Measurements from ENCODE around the gene CST7.
"Not testable (repeated sequence)": the region's sequence is repeated elsewhere in the genome, so short reads cannot be mapped to it uniquely, and the experiment has no call there.

Gene CST7

DNA sequence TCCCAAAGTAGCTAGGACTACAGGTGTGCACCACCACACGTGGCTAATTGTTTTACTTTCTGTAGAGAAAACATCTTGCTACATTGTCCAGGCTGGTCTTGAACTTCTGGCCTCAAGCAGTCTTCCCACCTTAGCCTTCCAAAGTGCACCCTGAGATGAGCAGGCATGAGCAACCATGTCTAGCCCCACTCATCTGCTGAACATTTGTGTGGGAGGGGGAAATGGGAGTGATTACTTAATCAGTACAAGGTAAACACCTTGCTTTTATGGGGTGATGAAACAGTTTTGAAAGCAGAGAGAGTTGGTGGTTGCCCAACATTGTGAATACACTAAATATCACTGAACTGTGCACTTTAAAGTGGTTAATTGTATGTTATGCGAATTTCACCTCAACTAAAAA lies 38.2 kb downstream of the CST7 start:
- DNase-seq, result no peak

DNA sequence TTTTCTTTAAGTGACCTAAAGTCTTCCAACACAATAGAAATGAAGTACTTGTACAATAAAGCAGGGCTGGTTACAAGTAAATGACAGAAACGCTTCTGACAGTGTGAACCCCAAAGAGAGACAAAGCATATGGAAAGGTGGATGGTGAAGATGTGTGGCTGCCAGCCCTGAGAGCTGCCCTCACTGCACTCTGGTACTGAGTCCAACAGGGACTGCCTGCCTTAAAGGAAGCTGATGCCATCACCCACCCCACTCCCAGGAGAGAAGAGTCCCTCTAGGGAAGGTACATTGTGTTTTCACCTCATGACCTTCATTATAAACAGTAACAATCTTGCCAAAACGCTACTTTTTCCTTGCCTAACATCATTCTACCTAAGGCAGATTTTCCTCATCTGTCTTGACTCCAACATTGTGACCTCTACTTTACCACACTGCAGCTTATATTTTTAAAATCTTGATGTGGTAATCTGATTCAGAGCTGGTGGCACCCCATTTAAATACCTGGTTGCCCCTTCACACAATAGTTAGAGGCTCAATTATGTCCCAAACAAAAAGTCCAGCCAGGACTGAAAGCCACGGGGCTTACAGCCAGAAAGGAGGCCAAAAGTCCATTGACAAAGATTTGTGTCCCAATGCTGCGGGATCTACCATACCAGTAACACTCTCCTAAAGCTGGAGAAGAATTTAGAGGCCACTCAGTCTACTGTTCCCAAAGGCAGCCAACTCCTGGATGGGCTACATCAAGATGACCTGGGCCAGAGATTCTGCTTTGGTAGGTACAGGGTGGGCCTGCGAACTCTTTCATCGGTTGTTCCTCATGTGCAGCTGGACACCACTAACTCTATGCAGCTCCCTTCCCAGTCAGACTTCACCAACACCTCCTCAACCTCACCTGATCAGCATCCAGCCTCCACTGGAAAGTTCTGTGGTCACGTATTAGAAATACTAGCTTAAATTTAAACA lies 39.1 kb downstream of the CST7 start:
- DNase-seq, result no peak

- DNase-seq, result no peak
Observed at GRCh38 chr20:24989162-24989561, 40.1 kb downstream of the CST7 start.

DNA sequence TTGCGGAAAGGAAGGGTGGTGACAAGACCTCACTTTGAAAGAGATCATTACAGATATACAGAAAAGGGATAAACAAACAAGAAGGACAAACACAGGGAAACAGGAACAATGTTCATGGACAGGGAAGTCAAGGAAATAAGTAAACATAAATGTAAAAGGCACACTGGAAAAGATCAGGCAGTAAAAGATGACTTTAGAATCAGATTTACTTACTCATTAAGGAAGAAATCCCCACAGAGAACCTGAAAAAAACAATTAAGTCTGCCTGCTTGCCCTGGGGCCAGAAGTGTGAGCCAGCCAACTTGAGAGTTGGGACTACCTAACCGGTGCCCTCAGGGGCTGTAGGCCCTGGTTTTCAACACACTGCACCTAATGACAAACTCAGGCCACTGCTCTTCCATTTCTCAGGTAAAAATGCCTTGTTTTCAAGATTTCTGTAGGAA lies 41.8 kb downstream of the CST7 start:
- no peak for DNase-seq

- peak in 1 of 2 experiments; percentile 22 for DNase-seq
Observed at GRCh38 chr20:24991897-24992486, 42.9 kb downstream of the CST7 start.

DNA sequence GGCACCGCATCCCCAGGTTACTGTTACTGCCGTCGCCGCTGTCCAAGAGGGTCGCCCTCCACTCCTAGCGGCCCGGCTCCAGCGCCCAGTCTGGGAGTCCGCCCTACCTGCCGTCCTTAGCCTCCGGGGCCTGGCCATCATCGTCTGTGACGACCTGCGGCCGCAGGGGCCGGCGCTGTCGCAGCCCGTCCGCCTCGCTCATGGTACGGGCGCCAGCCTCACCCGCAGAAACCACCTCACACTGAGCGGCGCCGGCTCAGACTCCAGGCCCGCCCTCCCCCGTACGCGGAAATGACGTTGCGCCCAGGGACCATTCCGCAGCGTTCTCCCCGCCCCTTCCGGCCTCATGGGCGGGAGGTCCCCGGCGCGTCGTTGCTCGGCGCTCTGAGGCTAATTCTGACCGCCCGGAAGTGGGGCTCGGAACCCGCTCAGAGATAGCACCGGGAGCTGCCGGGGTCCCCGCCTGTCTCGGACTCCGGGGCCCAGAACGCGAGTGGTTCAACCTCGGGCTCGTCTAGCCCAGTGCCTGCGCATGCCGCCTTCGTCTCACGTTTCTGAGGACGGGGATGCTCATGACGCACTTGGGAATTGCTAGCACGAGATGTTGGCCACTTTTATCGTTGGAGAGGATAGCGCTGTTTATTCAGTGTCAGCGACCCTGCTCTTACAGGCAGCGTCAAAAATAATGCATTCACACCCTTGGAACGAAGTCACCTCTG lies 43.6 kb downstream of the CST7 start, which contains the start of gene APMAP:
TSS of gene APMAP (minus strand) at position 265 of the 719 bp plus-strand sequence. CDS start at position 202, 63 bp downstream.
- peak; percentile 97 for DNase-seq

GRCh38 chr20:24993337-24994185 lies 44.5 kb downstream of the CST7 start:
- no peak for DNase-seq

DNA sequence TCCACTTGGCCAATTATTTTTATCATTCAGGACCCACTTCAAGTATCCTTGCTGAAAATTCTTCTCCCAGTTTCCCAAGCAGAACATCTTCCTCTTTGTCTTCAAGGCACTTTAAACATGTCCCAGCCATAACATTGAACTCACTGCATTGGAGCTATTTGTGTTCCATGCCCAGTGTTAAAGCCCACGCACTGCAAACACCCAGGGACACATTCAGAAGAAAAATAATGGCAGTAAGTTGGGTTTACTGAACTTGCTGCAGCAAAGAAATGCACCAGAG lies 45.1 kb downstream of the CST7 start:
- no peak for DNase-seq

GRCh38 chr20:24994470-24995368 lies 45.6 kb downstream of the CST7 start:
- peak; percentile 85 to 87 for DNase-seq

GRCh38 chr20:24995741-24996448 lies 46.8 kb downstream of the CST7 start:
- no peak for DNase-seq

GRCh38 chr20:24996449-24997377 lies 47.6 kb downstream of the CST7 start:
- no peak for DNase-seq

DNA sequence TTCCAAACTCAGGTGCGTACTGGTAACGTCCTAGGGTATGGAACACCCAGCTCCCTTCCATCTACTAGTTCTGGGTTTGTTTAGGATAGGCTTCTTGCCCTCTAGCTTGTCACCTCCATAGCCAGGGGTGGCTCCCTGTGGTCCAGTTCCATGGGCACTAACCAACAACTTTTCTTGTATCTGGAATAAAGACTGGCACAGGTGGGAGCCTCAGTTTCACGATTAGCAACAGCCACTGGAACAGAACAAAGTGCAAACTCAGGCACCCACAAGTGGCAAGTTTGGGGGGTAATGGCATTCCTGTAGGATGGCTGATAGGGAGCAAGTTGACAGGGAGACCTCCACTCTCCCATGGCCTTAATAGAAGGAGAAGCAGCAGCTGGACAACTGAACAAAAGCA lies 49.1 kb downstream of the CST7 start:
- no peak for DNase-seq

DNA sequence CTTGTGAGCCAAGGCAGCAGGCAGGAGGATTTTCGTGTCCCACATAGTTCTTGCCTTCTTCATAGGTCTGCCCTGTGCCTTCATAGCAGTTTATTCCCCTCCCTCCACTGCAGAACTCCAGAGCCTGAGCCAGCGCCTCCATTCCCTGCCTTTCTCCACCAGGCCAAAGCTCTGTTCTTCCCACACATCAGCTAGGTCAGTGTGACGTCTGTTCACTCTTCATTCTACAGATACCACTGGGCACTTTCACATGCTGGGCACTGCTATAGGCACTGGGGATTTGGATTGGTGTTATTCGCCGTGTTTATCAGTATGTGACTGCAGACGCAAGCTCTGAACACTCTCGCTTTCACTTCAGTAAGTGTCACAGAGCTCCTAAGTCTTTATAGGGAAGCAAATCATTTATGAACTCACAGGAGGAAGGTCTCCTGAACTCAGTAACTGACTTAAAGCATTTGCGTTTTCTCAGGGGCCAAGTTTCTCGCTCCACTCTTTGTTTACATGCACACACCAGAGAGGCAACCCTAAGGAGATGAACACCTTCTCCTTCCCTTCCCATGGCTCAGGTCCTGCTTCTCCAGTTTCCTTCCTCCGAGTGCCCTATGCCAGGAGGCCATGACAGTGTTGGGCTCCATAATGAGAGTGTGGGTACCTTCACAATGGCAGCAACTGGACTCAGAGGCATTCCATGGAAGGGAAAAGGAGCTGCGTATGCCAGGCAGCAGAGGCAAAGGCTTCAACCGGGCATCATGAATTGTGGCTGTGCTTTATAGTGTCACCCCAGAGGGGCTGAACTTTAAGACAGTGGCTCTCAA lies 49.8 kb downstream of the CST7 start:
- no peak for DNase-seq

- DNase-seq, result no peak
Observed at GRCh38 chr20:24999568-24999967, 50.5 kb downstream of the CST7 start.

- DNase-seq, result no peak
Observed at GRCh38 chr20:25000268-25000801, 51.3 kb downstream of the CST7 start.

- DNase-seq, result not testable (repeated sequence)
Observed at GRCh38 chr20:25001323-25001722, 52.3 kb downstream of the CST7 start.

DNA sequence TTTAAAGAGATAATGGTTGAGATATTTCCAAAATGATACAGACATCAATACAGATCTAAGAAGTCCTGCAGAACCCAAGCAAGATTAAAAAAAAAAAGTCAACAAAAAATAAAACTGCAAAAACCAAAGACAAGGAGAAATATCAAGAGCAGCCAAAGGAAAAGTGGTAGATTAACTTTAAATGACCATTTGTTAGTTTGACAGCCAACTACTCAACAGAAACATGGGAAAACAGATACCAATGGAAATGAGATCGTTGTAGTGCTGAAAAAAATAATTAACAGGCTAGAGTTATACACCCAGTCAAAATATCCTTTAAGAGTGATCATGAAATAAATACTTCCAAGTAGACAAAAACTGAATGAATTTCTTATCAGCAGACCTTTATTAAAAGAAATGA lies 53.9 kb downstream of the CST7 start:
- DNase-seq, result no peak

DNA sequence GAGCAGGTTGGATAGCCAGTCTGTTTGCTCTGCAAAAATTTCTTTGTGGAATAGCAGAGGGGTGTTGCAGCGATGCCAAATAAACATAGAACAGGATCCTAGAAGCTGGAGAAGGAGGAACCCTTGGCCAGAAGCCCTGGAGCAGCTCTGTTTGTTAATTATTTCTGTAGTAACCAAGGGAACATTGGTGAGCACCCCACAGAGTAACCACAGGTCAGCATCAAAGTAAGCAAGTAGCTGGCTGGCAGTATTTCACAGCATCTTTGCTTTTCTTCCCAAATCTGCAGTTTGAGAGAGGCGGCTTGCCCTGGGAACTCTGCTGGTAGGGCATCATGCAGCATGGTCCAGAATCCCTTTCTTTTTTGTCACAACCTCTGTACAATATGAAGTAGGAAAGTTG lies 56.2 kb downstream of the CST7 start:
- no peak for DNase-seq

- no peak for DNase-seq
Observed at GRCh38 chr20:25005661-25006060, 56.6 kb downstream of the CST7 start.
